Trophoblast cell (in vitro differentiated cells and primary cell): Measurements from ENCODE around the gene MYBPC1. TPM values are rescaled to one million over a fixed set of nuclear protein-coding genes. Genes with fewer than 3 reads are reported as not detected.

Source experiments
- DNase-seq, 2 donors: peaks; one replicate each; pipeline ENCODE4 v3.0.0-alpha.2; 2016
- H2AFZ ChIP-seq: 2 replicates; pipeline ENCODE4 v1.6.1; 2013; ENCODE audit warnings: low read length, moderate library complexity, mild to moderate bottlenecking; ENCODE audit not compliant: insufficient read depth, poor library complexity
- H2AK5ac ChIP-seq: 2 replicates; pipeline ENCODE4 v1.6.1; 2013; ENCODE audit warnings: mild to moderate bottlenecking, low read length
- H2BK120ac ChIP-seq: 2 replicates; pipeline ENCODE4 v1.6.1; 2013; ENCODE audit warnings: low read length, mild to moderate bottlenecking, moderate library complexity; ENCODE audit not compliant: insufficient read depth, poor library complexity
- H2BK12ac ChIP-seq: 2 replicates; pipeline ENCODE4 v1.6.1; 2013; ENCODE audit warnings: mild to moderate bottlenecking, low read length, moderate library complexity
- H2BK5ac ChIP-seq: 2 replicates; pipeline ENCODE4 v1.6.1; 2013; ENCODE audit warnings: low read length, low read depth, moderate library complexity, mild to moderate bottlenecking; ENCODE audit not compliant: poor library complexity
- H3K14ac ChIP-seq: 2 replicates; pipeline ENCODE4 v1.6.1; 2013; ENCODE audit warnings: mild to moderate bottlenecking, low read length
- H3K18ac ChIP-seq: 2 replicates; pipeline ENCODE4 v1.6.1; 2013; ENCODE audit warnings: mild to moderate bottlenecking, low read length
- H3K23ac ChIP-seq: 2 replicates; pipeline ENCODE4 v1.6.1; 2013; ENCODE audit warnings: low read length
- H3K27ac ChIP-seq: 2 replicates; pipeline ENCODE4 v1.5.1; 2013; ENCODE audit warnings: low read depth, mild to moderate bottlenecking, inconsistent platforms, low read length, moderate library complexity
- H3K27me3 ChIP-seq: 2 replicates; pipeline ENCODE4 v1.6.1; 2013; ENCODE audit warnings: inconsistent platforms, mild to moderate bottlenecking, low read length, moderate library complexity; ENCODE audit not compliant: insufficient read depth
- H3K36me3 ChIP-seq, 2 experiments: 1 replicate in 1 of 2; 2 replicates in 1 of 2; pipeline ENCODE4 v1.6.1; 2013; ENCODE audit warnings: low read length in 2 of 2, mild to moderate bottlenecking in 2 of 2, moderate library complexity in 1 of 2; ENCODE audit not compliant: insufficient read depth in 2 of 2, control insufficient read depth in 1 of 2
- H3K4ac ChIP-seq: 2 replicates; pipeline ENCODE4 v1.6.1; 2013; ENCODE audit warnings: low read depth, mild to moderate bottlenecking, low read length, moderate library complexity
- H3K4me1 ChIP-seq, 2 experiments: 1 replicate in 1 of 2; 2 replicates in 1 of 2; pipeline ENCODE4 v1.6.1; 2013; ENCODE audit warnings: low read length in 2 of 2, mild to moderate bottlenecking in 2 of 2, moderate library complexity in 1 of 2; ENCODE audit not compliant: insufficient read depth in 2 of 2, control insufficient read depth in 1 of 2
- H3K4me2 ChIP-seq: 2 replicates; pipeline ENCODE4 v1.6.1; 2013; ENCODE audit warnings: inconsistent platforms, mild to moderate bottlenecking, low read length, moderate library complexity
- H3K4me3 ChIP-seq: 2 replicates; pipeline ENCODE4 v1.5.1; 2013; ENCODE audit warnings: mild to moderate bottlenecking, low read depth, low read length, inconsistent platforms
- H3K79me1 ChIP-seq: one replicate; pipeline ENCODE4 v1.6.1; 2013; ENCODE audit warnings: low read length
- H3K79me2 ChIP-seq: 2 replicates; pipeline ENCODE4 v1.6.1; 2013; ENCODE audit warnings: low read length, mild to moderate bottlenecking; ENCODE audit not compliant: control insufficient read depth, insufficient read depth, poor library complexity
- H3K9ac ChIP-seq: 2 replicates; pipeline ENCODE4 v1.6.1; 2013; ENCODE audit warnings: mild to moderate bottlenecking, low read length
- H3K9me3 ChIP-seq: 2 replicates; pipeline ENCODE4 v1.6.1; 2013; ENCODE audit warnings: low read depth, mild to moderate bottlenecking, control low read depth, inconsistent platforms, low read length; ENCODE audit not compliant: insufficient read depth
- H4K12ac ChIP-seq: 2 replicates; pipeline ENCODE4 v1.6.1; 2013; ENCODE audit warnings: low read depth, mild to moderate bottlenecking, low read length, moderate library complexity
- H4K8ac ChIP-seq: 2 replicates; pipeline ENCODE4 v1.6.1; 2013; ENCODE audit warnings: low read depth, mild to moderate bottlenecking, low read length, moderate library complexity
- H4K91ac ChIP-seq: one replicate; pipeline ENCODE4 v1.6.1; 2013; ENCODE audit warnings: low read depth, mild to moderate bottlenecking, low read length, moderate library complexity
- WGBS: extraction: QIAGEN DNeasy Blood & Tissue Kit; methylation state at CpG from one replicate; pipeline ENCODE4 v1.1.7; 2013; ENCODE audit warnings: missing lambda C conversion rate; ENCODE audit not compliant: insufficient read length, insufficient coverage; ENCODE audit errors: extremely low coverage; 5-methylcytosine and 5-hydroxymethylcytosine counted together
- polyA plus RNA-seq: library from polyadenylated mRNA; stranded (reverse); fragments of 200-250 nt; gene quantifications from 2 replicates; pipeline ENCODE4 v1.2.3, GENCODE V29; 2013

MYBPC1 gene
- not detected in 2 replicates for polyA plus RNA-seq

GRCh38 chr12:101594700-101595099, at the start of gene MYBPC1:
MYBPC1 (plus strand) TSS chr12:101594971; CDS start chr12:101595071, 100 bp downstream.
- no CpG with 5 or more reads among the region's 6 CpGs for WGBS
- DNase-seq = no peak
- Histone ChIP-seq H3K79me2 (no peaks in the 10 kb centered on the region), H4K8ac (no peak within 1 kb of the TSS), H3K4ac (no peak within 1 kb of the TSS), H2BK120ac (no peak within 1 kb of the TSS), H2AK5ac (no peak within 1 kb of the TSS), H3K9me3 (no peaks in the 10 kb centered on the region), H3K27ac (no peak within 1 kb of the TSS), H3K9ac (no peak within 1 kb of the TSS), H2BK5ac (no peak within 1 kb of the TSS), H3K4me2 (no peak within 1 kb of the TSS), H3K36me3 (no peaks in the 10 kb centered on the region), H3K18ac (no peak within 1 kb of the TSS), H4K12ac (no peak within 1 kb of the TSS), H3K4me3 (no peak within 1 kb of the TSS), H3K14ac (no peak within 1 kb of the TSS), H3K23ac (no peak within 1 kb of the TSS), H4K91ac (no peak within 1 kb of the TSS), H3K79me1 (no peaks in the 10 kb centered on the region), H3K4me1 (no peaks in the 10 kb centered on the region), H3K27me3 (no peaks in the 10 kb centered on the region), H2AFZ (no peak within 1 kb of the TSS), H2BK12ac (no peak within 1 kb of the TSS)

DNA sequence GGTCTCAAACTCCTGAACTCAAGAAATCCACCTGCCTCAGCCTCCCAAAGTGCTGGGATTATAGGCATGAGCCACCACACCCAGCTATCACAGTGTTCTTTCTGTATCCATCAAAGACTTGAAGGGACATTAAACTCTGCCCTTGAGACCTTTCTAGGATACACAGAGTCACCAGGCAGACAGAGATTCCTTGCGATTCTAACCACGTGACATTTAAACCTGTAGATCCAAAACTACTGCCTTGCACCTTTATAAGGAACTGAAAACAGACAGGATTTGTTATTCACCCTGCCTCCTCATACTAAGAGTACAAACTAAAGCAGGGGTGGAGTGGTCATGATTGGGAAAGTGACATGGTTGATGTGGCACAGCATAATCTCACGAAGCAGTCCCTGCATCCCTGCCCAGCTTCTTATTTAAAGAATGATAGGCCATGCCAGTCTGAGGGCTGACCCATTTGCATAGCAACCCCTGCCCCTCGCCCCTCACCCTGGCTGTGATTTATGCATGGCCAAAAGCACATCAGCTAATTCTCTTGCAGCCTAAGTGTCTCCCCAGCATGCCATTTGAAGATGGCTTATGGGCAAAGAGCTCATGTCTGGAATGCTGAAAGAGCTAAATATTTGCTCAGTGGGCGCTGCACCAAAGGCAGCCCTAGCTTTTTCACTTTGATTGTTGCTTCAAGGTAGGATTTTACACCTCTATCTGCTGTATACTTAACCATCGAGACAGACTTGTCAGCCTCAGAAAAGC, 43.2 kb upstream of the MYBPC1 start:
- Histone ChIP-seq H4K91ac (no peak overlapping the region), H3K36me3 (no peaks in the 10 kb centered on the region), H3K18ac (no peak overlapping the region), H3K27ac (no peak overlapping the region), H3K9me3 (peaks cover 2% of the 10 kb centered on the region), H3K4me2 (no peak overlapping the region), H4K12ac (no peak overlapping the region), H2BK12ac (no peak overlapping the region), H2AFZ (no peak overlapping the region), H3K4ac (no peak overlapping the region), H3K4me1 (no peaks in the 10 kb centered on the region), H3K9ac (no peak overlapping the region), H3K23ac (no peak overlapping the region), H3K79me1 (no peaks in the 10 kb centered on the region), H3K14ac (no peak overlapping the region), H2AK5ac (no peak overlapping the region), H2BK5ac (no peak overlapping the region), H3K4me3 (no peak overlapping the region), H3K79me2 (no peaks in the 10 kb centered on the region), H4K8ac (no peak overlapping the region), H2BK120ac (no peak overlapping the region), H3K27me3 (no peaks in the 10 kb centered on the region)
- no CpG with 5 or more reads among the region's 6 CpGs for WGBS
- no peak for DNase-seq

DNA sequence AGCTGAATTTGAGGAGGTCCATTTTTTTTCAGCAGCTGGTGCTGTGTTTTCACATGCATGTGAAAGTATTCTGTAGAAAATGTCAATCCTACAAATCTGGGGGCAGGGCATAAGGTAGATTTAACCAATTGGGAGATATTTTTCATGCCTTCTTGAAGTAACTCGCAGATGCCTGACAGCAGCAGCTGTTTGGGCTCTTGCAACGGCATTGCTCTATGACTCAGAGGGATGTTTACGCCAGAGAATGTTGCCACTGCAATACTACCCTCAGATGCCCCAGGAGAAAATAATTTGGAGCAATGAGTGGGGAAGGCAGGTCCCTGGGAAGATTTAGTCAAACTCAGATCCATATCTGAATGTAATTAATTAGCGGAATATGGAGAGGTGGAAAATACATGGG, 42.5 kb upstream of the MYBPC1 start:
- no peak overlapping the region for H3K27ac ChIP-seq
- H2BK120ac ChIP-seq = no peak overlapping the region
- peaks cover 2% of the 10 kb centered on the region for H3K9me3 ChIP-seq
- H3K4me1 ChIP-seq = no peaks in the 10 kb centered on the region
- H3K4me2 ChIP-seq = no peak overlapping the region
- no peaks in the 10 kb centered on the region for H3K36me3 ChIP-seq
- H3K27me3 ChIP-seq = no peaks in the 10 kb centered on the region
- no peak overlapping the region for H2AK5ac ChIP-seq
- H3K18ac ChIP-seq = no peak overlapping the region
- no peak overlapping the region for H3K14ac ChIP-seq
- H2BK5ac ChIP-seq = no peak overlapping the region
- no peak overlapping the region for H4K8ac ChIP-seq
- H2AFZ ChIP-seq = no peak overlapping the region
- H4K91ac ChIP-seq = no peak overlapping the region
- H3K79me2 ChIP-seq = no peaks in the 10 kb centered on the region
- no peaks in the 10 kb centered on the region for H3K79me1 ChIP-seq
- no peak overlapping the region for H3K4ac ChIP-seq
- no CpG with 5 or more reads among the region's 4 CpGs for WGBS
- H3K4me3 ChIP-seq = no peak overlapping the region
- peak; percentile 81 to 92 for DNase-seq
- no peak overlapping the region for H3K23ac ChIP-seq
- no peak overlapping the region for H4K12ac ChIP-seq
- no peak overlapping the region for H3K9ac ChIP-seq
- no peak overlapping the region for H2BK12ac ChIP-seq

- H3K18ac ChIP-seq = no peak overlapping the region
- H4K8ac ChIP-seq = no peak overlapping the region
- no peak overlapping the region for H2BK5ac ChIP-seq
- WGBS = no CpG with 5 or more reads among the region's 4 CpGs
- no peak overlapping the region for H3K9ac ChIP-seq
- H4K12ac ChIP-seq = no peak overlapping the region
- no peak overlapping the region for H3K4me3 ChIP-seq
- H3K4me2 ChIP-seq = no peak overlapping the region
- H3K4ac ChIP-seq = no peak overlapping the region
- H3K9me3 ChIP-seq = no peaks in the 10 kb centered on the region
- no peak overlapping the region for H2BK120ac ChIP-seq
- no peak overlapping the region for H4K91ac ChIP-seq
- H3K79me1 ChIP-seq = no peaks in the 10 kb centered on the region
- no peak overlapping the region for H2AFZ ChIP-seq
- H2BK12ac ChIP-seq = no peak overlapping the region
- H3K4me1 ChIP-seq = no peaks in the 10 kb centered on the region
- H3K14ac ChIP-seq = no peak overlapping the region
- H2AK5ac ChIP-seq = no peak overlapping the region
- no peak overlapping the region for H3K27ac ChIP-seq
- H3K36me3 ChIP-seq = no peaks in the 10 kb centered on the region
- no peaks in the 10 kb centered on the region for H3K79me2 ChIP-seq
- H3K27me3 ChIP-seq = no peaks in the 10 kb centered on the region
- DNase-seq = no peak
- H3K23ac ChIP-seq = no peak overlapping the region
Observed at GRCh38 chr12:101557094-101557493, 37.7 kb upstream of the MYBPC1 start.
